Neural crest cell (in vitro differentiated cells): Measurements from ENCODE around the gene RNF38. TPM values are rescaled to one million over a fixed set of nuclear protein-coding genes. Genes with fewer than 3 reads are reported as not detected.
"Not testable (repeated sequence)": the region's sequence is repeated elsewhere in the genome, so short reads cannot be mapped to it uniquely, and the experiment has no call there.

Experiments
- DNase-seq: peaks from one replicate; pipeline ENCODE4 v3.0.0; 2021; ENCODE audit warnings: low read depth, mixed read lengths, low spot score
- H3K27ac Mint-ChIP-seq: one replicate; pipeline ENCODE4 v1.8.0; 2021; ENCODE audit warnings: mild to moderate bottlenecking, mixed read lengths; ENCODE audit not compliant: unreplicated experiment
- H3K27me3 Mint-ChIP-seq: 2 replicates; pipeline ENCODE4 v1.8.0; 2021; ENCODE audit warnings: low read depth, mild to moderate bottlenecking, mixed read lengths
- H3K36me3 Mint-ChIP-seq: 2 replicates; pipeline ENCODE4 v1.8.0; 2021; ENCODE audit warnings: low read depth, mild to moderate bottlenecking, mixed read lengths
- H3K4me1 Mint-ChIP-seq: 2 replicates; pipeline ENCODE4 v1.8.0; 2021; ENCODE audit warnings: mixed read lengths
- H3K4me3 Mint-ChIP-seq: one replicate; pipeline ENCODE4 v1.8.0; 2021; ENCODE audit warnings: mild to moderate bottlenecking, mixed read lengths
- H3K9me3 Mint-ChIP-seq: 2 replicates; pipeline ENCODE4 v1.8.0; 2021; ENCODE audit warnings: mixed read lengths
- total RNA-seq: library from RNA; stranded (reverse); gene quantifications from 2 replicates; pipeline ENCODE4 v1.2.1, GENCODE V29; 2021
- TF ChIP-seq, protein P1 (sequence below): fragments of 200-600 bp; sonication (generic); conservative IDR thresholded peaks from 2 replicates; pipeline ENCODE4 v1.5.0; 2021; ENCODE audit warnings: antibody characterized with exemption, mild to moderate bottlenecking

The RNF38 gene
- total RNA-seq, 1 donor from 2014 or later: 55.7 TPM

DNA sequence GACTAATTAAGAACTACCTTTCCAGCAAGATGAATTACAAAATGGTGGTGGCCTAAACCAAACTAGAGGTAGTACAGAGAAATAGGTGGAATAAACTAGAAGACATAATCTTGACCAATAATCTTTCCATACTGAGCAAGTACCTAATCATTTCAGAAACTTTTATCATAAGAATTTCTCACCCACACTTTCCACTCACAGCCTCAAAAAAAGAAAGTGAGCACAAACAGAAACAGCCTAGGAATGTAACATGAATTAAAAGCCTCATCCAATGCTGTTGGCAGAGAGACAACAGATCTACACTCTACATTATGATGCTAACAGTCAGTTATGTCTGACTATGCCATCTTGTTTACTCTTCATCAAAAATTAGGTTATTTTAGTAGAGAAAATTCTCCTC, 1.3 kb downstream of the RNF38 start:
- Mint-ChIP-seq H3K36me3 (no peaks in the 10 kb centered on the region), H3K27ac (peak overlapping the region; percentile 15), H3K27me3 (no peaks in the 10 kb centered on the region), H3K4me3 (peak overlapping the region; percentile 86), H3K9me3 (no peaks in the 10 kb centered on the region), H3K4me1 (peaks cover 42% of the 10 kb centered on the region)
- no peak for DNase-seq
- TF ChIP-seq, protein P1, sequence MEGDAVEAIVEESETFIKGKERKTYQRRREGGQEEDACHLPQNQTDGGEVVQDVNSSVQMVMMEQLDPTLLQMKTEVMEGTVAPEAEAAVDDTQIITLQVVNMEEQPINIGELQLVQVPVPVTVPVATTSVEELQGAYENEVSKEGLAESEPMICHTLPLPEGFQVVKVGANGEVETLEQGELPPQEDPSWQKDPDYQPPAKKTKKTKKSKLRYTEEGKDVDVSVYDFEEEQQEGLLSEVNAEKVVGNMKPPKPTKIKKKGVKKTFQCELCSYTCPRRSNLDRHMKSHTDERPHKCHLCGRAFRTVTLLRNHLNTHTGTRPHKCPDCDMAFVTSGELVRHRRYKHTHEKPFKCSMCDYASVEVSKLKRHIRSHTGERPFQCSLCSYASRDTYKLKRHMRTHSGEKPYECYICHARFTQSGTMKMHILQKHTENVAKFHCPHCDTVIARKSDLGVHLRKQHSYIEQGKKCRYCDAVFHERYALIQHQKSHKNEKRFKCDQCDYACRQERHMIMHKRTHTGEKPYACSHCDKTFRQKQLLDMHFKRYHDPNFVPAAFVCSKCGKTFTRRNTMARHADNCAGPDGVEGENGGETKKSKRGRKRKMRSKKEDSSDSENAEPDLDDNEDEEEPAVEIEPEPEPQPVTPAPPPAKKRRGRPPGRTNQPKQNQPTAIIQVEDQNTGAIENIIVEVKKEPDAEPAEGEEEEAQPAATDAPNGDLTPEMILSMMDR: no peak

DNA sequence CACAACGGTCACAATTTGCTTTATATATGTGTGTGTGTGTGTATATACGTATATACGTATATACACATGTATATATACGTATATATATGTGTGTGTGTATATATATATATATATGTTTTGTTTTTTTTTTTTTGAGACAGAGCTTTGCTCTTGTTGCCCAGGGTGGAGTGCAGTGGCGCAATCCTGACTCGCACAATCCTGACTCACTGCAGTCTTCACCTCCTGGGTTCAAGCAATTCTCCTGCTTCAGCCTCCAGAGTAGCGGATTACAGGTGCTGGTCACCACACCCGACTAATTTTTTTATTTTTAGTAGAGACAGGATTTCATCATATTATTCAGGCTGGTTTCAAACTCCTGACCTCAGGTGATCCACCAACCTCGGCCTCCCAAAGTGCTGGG, 3.1 kb downstream of the RNF38 start:
- H3K27me3 Mint-ChIP-seq: no peaks in the 10 kb centered on the region
- no peak for DNase-seq
- TF ChIP-seq, protein P1: no peak
- no peak overlapping the region for H3K27ac Mint-ChIP-seq
- H3K4me1 Mint-ChIP-seq: peaks cover 42% of the 10 kb centered on the region
- peak overlapping the region; percentile 34 for H3K4me3 Mint-ChIP-seq
- no peaks in the 10 kb centered on the region for H3K9me3 Mint-ChIP-seq
- H3K36me3 Mint-ChIP-seq: no peaks in the 10 kb centered on the region

DNA sequence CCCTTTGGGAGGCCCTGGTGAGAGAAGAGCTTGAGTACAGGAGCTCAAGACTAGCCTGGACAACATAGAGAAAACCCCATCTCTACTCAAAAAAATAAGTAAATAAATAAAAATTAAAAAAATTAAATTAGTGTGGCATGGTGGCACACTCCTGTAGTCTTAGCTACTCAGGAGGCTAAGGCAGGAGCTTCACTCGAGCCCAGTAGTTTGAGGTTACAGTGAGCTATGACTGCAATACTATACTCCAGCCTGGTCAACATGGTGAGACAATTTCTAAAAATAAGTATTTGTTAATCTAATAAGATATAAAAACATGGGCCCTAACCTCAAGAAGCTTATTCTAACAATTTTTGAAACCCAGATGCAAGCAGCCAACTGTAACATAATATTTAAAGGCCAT, 7.6 kb downstream of the RNF38 start:
- no peak overlapping the region for H3K27ac Mint-ChIP-seq
- no peaks in the 10 kb centered on the region for H3K9me3 Mint-ChIP-seq
- H3K4me1 Mint-ChIP-seq: peaks cover 20% of the 10 kb centered on the region
- no peaks in the 10 kb centered on the region for H3K27me3 Mint-ChIP-seq
- no peak for DNase-seq
- peaks cover 2% of the 10 kb centered on the region for H3K36me3 Mint-ChIP-seq
- TF ChIP-seq, protein P1: no peak
- no peak overlapping the region for H3K4me3 Mint-ChIP-seq

DNA sequence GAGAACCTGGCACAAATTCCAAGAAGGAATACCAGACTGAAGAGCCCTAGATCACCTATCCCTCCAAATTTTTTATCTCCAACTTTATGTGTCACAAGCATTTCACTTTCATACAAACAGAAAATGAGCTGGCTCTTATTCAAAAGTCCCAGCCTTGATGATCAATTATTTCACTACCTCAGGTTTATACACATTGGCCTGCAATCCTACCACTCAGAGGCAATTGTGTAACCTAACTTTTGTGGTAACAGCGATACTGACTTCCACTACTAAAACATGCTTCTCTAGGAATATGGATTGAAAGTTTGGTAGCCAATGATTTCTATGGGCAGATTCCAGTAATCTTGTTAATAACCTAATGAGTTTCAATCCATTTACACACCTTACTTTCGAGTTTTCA, 10.5 kb downstream of the RNF38 start:
- H3K4me1 Mint-ChIP-seq: peaks cover 9% of the 10 kb centered on the region

DNA sequence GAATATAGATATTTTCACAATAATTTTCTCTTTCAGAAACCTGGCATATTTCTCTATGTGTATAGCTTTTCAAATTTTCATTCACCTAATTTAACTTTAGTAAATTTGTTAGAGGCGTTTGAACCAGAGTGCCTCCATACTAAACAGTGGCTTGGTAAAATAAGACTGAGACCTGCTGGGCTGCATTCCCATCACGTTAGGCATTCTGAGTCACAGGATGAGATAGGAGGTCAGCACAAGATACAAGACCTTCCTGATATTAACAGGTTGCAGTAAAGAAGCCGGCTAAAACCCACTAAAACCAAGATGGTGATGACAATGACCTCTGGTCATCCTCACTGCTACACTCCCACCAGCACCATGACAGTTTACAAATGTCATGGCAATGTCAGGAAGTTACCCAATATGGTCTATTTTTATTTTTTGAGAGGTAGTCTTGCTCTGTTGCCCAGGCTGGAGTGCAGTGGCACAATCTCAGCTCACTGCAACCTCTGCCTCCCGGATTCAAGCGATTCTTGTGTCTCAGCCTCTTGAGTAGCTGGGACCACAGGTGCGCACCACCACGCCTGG, 13.6 kb downstream of the RNF38 start:
- not testable (repeated sequence) for H3K27me3 Mint-ChIP-seq, H3K27ac Mint-ChIP-seq, DNase-seq, H3K4me3 Mint-ChIP-seq, H3K9me3 Mint-ChIP-seq, H3K36me3 Mint-ChIP-seq
- peaks cover 17% of the 10 kb centered on the region for H3K4me1 Mint-ChIP-seq

More for the DNA sequence above, 10.5 kb downstream of the RNF38 start:
- DNase-seq: no peak
- TF ChIP-seq, protein P1: no peak
- H3K4me3 Mint-ChIP-seq: no peak overlapping the region
- H3K36me3 Mint-ChIP-seq: peaks cover 7% of the 10 kb centered on the region
- H3K27ac Mint-ChIP-seq: no peak overlapping the region
- no peaks in the 10 kb centered on the region for H3K27me3 Mint-ChIP-seq
- no peaks in the 10 kb centered on the region for H3K9me3 Mint-ChIP-seq

DNA sequence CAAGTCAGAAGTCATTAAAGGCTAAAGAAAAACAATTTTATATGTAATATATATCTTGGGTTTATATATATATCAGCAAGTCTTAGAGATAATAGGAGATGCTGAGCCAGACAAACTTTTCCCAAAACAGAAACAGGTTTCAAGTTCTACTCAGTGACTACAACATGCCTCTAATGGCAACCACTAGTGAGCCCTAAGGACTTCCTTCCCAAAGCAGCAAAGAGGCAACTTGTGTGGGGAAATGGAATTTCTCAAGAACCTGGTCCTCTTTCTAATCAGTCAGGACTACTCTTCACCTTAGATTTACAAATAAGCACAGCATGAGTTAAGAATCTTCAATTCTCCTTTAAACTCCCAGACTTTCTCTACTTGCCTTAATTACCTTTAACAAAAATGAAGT, 17.6 kb downstream of the RNF38 start:
- Mint-ChIP-seq H3K27me3 (no peaks in the 10 kb centered on the region), H3K36me3 (peaks cover 8% of the 10 kb centered on the region), H3K27ac (no peak overlapping the region), H3K4me3 (no peak overlapping the region), H3K4me1 (peaks cover 22% of the 10 kb centered on the region), H3K9me3 (no peaks in the 10 kb centered on the region)
- no peak for DNase-seq
- TF ChIP-seq, protein P1: no peak
